Measurements from ENCODE around the gene MTCL1.

DNA sequence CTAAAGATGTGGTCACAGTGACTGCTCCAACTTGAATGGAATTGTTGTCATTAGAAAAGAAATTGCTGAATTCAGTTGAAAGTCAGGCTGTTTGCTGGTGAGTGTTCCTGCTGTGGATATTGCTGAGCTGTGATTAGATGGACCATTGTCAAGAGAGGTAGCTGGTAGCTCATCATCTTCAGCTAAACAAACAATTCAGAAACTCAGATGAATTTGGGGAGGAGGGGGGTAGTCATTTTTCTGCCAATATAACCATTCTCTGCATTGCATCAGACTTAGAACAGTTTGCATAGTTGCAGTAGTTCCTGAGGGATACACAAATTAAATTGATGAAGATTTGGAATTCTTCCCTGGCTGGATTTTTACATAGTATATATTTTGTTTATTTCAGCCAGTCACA, 108.3 kb downstream of the MTCL1 start:
- TF ChIP-seq, protein P1, sequence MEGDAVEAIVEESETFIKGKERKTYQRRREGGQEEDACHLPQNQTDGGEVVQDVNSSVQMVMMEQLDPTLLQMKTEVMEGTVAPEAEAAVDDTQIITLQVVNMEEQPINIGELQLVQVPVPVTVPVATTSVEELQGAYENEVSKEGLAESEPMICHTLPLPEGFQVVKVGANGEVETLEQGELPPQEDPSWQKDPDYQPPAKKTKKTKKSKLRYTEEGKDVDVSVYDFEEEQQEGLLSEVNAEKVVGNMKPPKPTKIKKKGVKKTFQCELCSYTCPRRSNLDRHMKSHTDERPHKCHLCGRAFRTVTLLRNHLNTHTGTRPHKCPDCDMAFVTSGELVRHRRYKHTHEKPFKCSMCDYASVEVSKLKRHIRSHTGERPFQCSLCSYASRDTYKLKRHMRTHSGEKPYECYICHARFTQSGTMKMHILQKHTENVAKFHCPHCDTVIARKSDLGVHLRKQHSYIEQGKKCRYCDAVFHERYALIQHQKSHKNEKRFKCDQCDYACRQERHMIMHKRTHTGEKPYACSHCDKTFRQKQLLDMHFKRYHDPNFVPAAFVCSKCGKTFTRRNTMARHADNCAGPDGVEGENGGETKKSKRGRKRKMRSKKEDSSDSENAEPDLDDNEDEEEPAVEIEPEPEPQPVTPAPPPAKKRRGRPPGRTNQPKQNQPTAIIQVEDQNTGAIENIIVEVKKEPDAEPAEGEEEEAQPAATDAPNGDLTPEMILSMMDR (IDR thresholded peaks at IDR 0.05) = no peak
- TF ChIP-seq, protein P2, sequence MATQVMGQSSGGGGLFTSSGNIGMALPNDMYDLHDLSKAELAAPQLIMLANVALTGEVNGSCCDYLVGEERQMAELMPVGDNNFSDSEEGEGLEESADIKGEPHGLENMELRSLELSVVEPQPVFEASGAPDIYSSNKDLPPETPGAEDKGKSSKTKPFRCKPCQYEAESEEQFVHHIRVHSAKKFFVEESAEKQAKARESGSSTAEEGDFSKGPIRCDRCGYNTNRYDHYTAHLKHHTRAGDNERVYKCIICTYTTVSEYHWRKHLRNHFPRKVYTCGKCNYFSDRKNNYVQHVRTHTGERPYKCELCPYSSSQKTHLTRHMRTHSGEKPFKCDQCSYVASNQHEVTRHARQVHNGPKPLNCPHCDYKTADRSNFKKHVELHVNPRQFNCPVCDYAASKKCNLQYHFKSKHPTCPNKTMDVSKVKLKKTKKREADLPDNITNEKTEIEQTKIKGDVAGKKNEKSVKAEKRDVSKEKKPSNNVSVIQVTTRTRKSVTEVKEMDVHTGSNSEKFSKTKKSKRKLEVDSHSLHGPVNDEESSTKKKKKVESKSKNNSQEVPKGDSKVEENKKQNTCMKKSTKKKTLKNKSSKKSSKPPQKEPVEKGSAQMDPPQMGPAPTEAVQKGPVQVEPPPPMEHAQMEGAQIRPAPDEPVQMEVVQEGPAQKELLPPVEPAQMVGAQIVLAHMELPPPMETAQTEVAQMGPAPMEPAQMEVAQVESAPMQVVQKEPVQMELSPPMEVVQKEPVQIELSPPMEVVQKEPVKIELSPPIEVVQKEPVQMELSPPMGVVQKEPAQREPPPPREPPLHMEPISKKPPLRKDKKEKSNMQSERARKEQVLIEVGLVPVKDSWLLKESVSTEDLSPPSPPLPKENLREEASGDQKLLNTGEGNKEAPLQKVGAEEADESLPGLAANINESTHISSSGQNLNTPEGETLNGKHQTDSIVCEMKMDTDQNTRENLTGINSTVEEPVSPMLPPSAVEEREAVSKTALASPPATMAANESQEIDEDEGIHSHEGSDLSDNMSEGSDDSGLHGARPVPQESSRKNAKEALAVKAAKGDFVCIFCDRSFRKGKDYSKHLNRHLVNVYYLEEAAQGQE (IDR thresholded peaks at IDR 0.05; ENCODE audit: insufficient read depth in 1 of 2, low read depth in 2 of 2, low read length in 1 of 2) = no peak
